HepG2 (cell line): ENCODE results near the gene TECTB. TPM values are rescaled to one million over a fixed set of nuclear protein-coding genes. Genes with fewer than 3 reads are reported as not detected.

ENCODE experiments used
- ATAC-seq: fragments of 200-7000 bp; cut with Tn5 transposase; 3 replicates; pipeline ENCODE4 v1.9.1; 2020; ENCODE audit warnings: mild to moderate bottlenecking, moderate library complexity
- BruUV-seq: library from RNA; stranded (reverse); fragments of 400-500 nt; replicated peaks from 2 replicates; lab custom pipeline; 2021; lab: Mats Ljungman, UMichigan
- CTCF ChIA-PET: fragments of 300-600 bp; formaldehyde crosslinking; extraction: SDS; loops from one replicate; lab custom pipeline; 2021; ENCODE audit warnings: low total read pairs, inconsistent platforms, low intra/inter-chr PET ratio; lab: Yijun Ruan, JAX
- POLR2A ChIA-PET: fragments of 350-600 bp; sonication (Branson Sonifier 250); formaldehyde crosslinking; loops from one replicate; lab custom pipeline; 2020; ENCODE audit warnings: antibody characterized with exemption, inconsistent platforms; lab: Yijun Ruan, JAX
- DNase-seq: peaks from one replicate; pipeline ENCODE4 v3.0.0-alpha.2; 2015; ENCODE audit warnings: low spot score
- FAIRE-seq: peaks from 3 replicates; lab custom pipeline; 2011; peaks lifted over from hg19 to GRCh38; lab: Jason Lieb, UNC
- H2AFZ ChIP-seq: one replicate; pipeline ENCODE4 v1.6.1; 2011; ENCODE audit warnings: low read length, inconsistent platforms
- H3K27ac ChIP-seq: fragments of 300-600 bp; 3 replicates; pipeline ENCODE4 v1.8.0; 2011; ENCODE audit warnings: mixed run types, mild to moderate bottlenecking, mixed read lengths, low read length, inconsistent platforms; ENCODE audit not compliant: insufficient read depth; ENCODE audit errors: extremely low read length
- H3K27me3 ChIP-seq, 2 experiments: fragments of 200-600 bp in 1 of 2; 2 replicates in 1 of 2; 3 replicates in 1 of 2; pipeline versions ENCODE4 v1.6.0 to v1.8.0; 2011; ENCODE audit warnings: low read length in 2 of 2, mild to moderate bottlenecking in 2 of 2, moderate library complexity in 2 of 2, inconsistent platforms in 1 of 2; ENCODE audit not compliant: insufficient read depth in 2 of 2, control insufficient read depth in 1 of 2
- H3K36me3 ChIP-seq, 2 experiments: fragments of 200-600 bp in 1 of 2; replicated peaks in 1 of 2; 2 replicates in 1 of 2; 3 replicates in 1 of 2; pipeline versions ENCODE4 v1.5.1 to v1.8.0; 2011; ENCODE audit warnings: low read length in 2 of 2, inconsistent platforms in 1 of 2; ENCODE audit not compliant: insufficient read depth in 2 of 2, control insufficient read depth in 1 of 2
- H3K4me1 ChIP-seq: 2 replicates; pipeline ENCODE4 v1.5.1; 2012; ENCODE audit warnings: low read length, inconsistent platforms; ENCODE audit not compliant: insufficient read depth
- H3K4me2 ChIP-seq: 2 replicates; pipeline ENCODE4 v1.6.0; 2011; ENCODE audit warnings: low read depth, low read length, inconsistent platforms
- H3K4me3 ChIP-seq, 3 experiments: fragments of 200-600 bp in 1 of 3; sonication (generic), shearing (Covaris generic) in 1 of 3; replicated peaks in 1 of 3; 2 replicates each; pipeline ENCODE4 v1.5.1; 2011 to 2016; ENCODE audit warnings: low read length in 3 of 3, inconsistent platforms in 2 of 3, low read depth in 2 of 3, mild to moderate bottlenecking in 2 of 3, control low read depth in 1 of 3, mixed read lengths in 1 of 3; ENCODE audit not compliant: insufficient read depth in 1 of 3
- H3K79me2 ChIP-seq: one replicate; pipeline ENCODE4 v1.6.1; 2011; ENCODE audit warnings: low read length, inconsistent platforms; ENCODE audit not compliant: insufficient read depth
- H3K9ac ChIP-seq: 2 replicates; pipeline ENCODE4 v1.6.0; 2011; ENCODE audit warnings: mild to moderate bottlenecking, low read depth, low read length, inconsistent platforms; ENCODE audit not compliant: insufficient read depth
- H3K9me3 ChIP-seq: 2 replicates; pipeline ENCODE4 v1.5.1; 2012; ENCODE audit warnings: mild to moderate bottlenecking, low read length
- H4K20me1 ChIP-seq: 2 replicates; pipeline ENCODE4 v1.6.0; 2011; ENCODE audit warnings: inconsistent platforms, mild to moderate bottlenecking, low read length, moderate library complexity; ENCODE audit not compliant: insufficient read depth
- IKZF1 ChIP-seq: fragments of 450-650 bp; IDR thresholded peaks from 2 replicates; pipeline ENCODE4 v1.7.1; 2016
- RFX5 ChIP-seq: IDR thresholded peaks from 2 replicates; pipeline ENCODE4 v1.6.1; 2011; ENCODE audit warnings: low read depth, low read length, improper control_type of control experiment
- SRSF9 ChIP-seq: fragments of 200-400 bp; formaldehyde crosslinking; IDR thresholded peaks from 2 replicates; pipeline ENCODE4 v1.6.1; 2018; ENCODE audit warnings: borderline replicate concordance, mild to moderate bottlenecking, low read depth, low read length; ENCODE audit not compliant: insufficient read depth, poor library complexity, severe bottlenecking
- TFE3 ChIP-seq: IDR thresholded peaks from 2 replicates; pipeline ENCODE4 v1.6.1; 2016
- ZBTB33 ChIP-seq: sonication (generic); formaldehyde crosslinking; IDR thresholded peaks from 2 replicates; pipeline ENCODE4 v1.4.0; 2020; ENCODE audit warnings: missing genetic modification reagents
- ZBTB7B ChIP-seq: sonication (generic); formaldehyde crosslinking; IDR thresholded peaks from 2 replicates; pipeline ENCODE4 v1.4.0; 2020; ENCODE audit warnings: missing genetic modification reagents
- WGBS: methylation state at CpG from one replicate; pipeline ENCODE4 v1.1.6; 2017; ENCODE audit warnings: low lambda C conversion rate; 5-methylcytosine and 5-hydroxymethylcytosine counted together
- in situ Hi-C: cut with HindIII; loops from 2 replicates; pipeline ENCODE4 v1.10.0; 2017; ENCODE audit warnings: low pct_unique_long_range_greater_than_20kb; ENCODE audit not compliant: extremely low pct_ligation_motif_present
- intact Hi-C: fragments of 100-400 bp; cut with micrococcal nuclease; formaldehyde crosslinking; loops from one replicate; pipeline ENCODE4 v1.10.0; 2022; ENCODE audit not compliant: unreplicated experiment
- polyA plus RNA-seq, 8 experiments: library from polyadenylated mRNA; depleted of rRNA in 3 of 8; stranded (reverse) in 7 of 8; unstranded in 1 of 8; fragments of >200 nt; fragmentation: Illumina TruSeq in 4 of 8; extraction: Trizol in 4 of 8; gene quantifications; 2 replicates each; pipeline versions ENCODE4 v1.2.1 to v1.2.3, GENCODE V29; 2011 to 2016; ENCODE audit warnings: low read depth in 4 of 8, missing spikeins in 1 of 8, mixed read lengths in 1 of 8; ENCODE audit not compliant: insufficient read depth in 1 of 8
- total RNA-seq, 5 experiments: library from RNA; depleted of rRNA; stranded (reverse); fragments of >200 nt; fragmentation: Illumina TruSeq; extraction: Trizol; gene quantifications; 2 replicates each; pipeline ENCODE4 v1.2.3, GENCODE V29; 2016; ENCODE audit warnings: low read depth in 1 of 5
- TF ChIP-seq, protein P1 (sequence below), 2 experiments: IDR thresholded peaks; 2 replicates each; pipeline ENCODE4 v1.6.1; 2011 to 2012; ENCODE audit warnings: low read length in 2 of 2, borderline replicate concordance in 1 of 2, low read depth in 1 of 2, mild to moderate bottlenecking in 1 of 2, moderate library complexity in 1 of 2

The TECTB gene
- total and polyA plus RNA-seq, 2 of the 13 experiments (the other 11 are each of a cell fraction or from before 2014, with no cell fraction given), result 0.78 to 1.8 TPM

GRCh38 chr10:112345743-112346142 is 62.5 kb downstream of the TECTB start:
- in situ Hi-C loops, result loop anchor here (25.0 kb wide), 1 partner anchor 92 kb away; the partner anchor contains the start of genes VTI1A and ZDHHC6

More at GRCh38 chr10:112345743-112346142, 62.5 kb downstream of the TECTB start:
- H3K36me3 ChIP-seq, result no peaks in the 10 kb centered on the region
- H3K4me2 ChIP-seq, result no peak overlapping the region
- no peak overlapping the region for H3K9ac ChIP-seq
- H3K79me2 ChIP-seq, result no peaks in the 10 kb centered on the region
- no TSS peak for BruUV-seq
- intact Hi-C loops, result no loop called here
- no peak overlapping the region for H2AFZ ChIP-seq
- no peak for DNase-seq
- TF ChIP-seq RFX5 (no peak), ZBTB33 (CRISPR knock-in tag) (no peak), TFE3 (CRISPR knock-in tag) (no peak), IKZF1 (no peak), SRSF9 (no peak), ZBTB7B (CRISPR knock-in tag) (no peak)
- TF ChIP-seq, protein P1, sequence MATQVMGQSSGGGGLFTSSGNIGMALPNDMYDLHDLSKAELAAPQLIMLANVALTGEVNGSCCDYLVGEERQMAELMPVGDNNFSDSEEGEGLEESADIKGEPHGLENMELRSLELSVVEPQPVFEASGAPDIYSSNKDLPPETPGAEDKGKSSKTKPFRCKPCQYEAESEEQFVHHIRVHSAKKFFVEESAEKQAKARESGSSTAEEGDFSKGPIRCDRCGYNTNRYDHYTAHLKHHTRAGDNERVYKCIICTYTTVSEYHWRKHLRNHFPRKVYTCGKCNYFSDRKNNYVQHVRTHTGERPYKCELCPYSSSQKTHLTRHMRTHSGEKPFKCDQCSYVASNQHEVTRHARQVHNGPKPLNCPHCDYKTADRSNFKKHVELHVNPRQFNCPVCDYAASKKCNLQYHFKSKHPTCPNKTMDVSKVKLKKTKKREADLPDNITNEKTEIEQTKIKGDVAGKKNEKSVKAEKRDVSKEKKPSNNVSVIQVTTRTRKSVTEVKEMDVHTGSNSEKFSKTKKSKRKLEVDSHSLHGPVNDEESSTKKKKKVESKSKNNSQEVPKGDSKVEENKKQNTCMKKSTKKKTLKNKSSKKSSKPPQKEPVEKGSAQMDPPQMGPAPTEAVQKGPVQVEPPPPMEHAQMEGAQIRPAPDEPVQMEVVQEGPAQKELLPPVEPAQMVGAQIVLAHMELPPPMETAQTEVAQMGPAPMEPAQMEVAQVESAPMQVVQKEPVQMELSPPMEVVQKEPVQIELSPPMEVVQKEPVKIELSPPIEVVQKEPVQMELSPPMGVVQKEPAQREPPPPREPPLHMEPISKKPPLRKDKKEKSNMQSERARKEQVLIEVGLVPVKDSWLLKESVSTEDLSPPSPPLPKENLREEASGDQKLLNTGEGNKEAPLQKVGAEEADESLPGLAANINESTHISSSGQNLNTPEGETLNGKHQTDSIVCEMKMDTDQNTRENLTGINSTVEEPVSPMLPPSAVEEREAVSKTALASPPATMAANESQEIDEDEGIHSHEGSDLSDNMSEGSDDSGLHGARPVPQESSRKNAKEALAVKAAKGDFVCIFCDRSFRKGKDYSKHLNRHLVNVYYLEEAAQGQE (IDR thresholded peaks at IDR 0.05; ENCODE audit: borderline replicate concordance in 1 of 2, low read depth in 1 of 2, low read length in 2 of 2), result no peak
- TF ChIP-seq, all 625 proteins: peak for 0
- ATAC-seq (no peak), FAIRE-seq (no peak)
- no peak overlapping the region for H3K4me3 ChIP-seq
- POLR2A ChIA-PET, result no interaction called here
- no peaks in the 10 kb centered on the region for H4K20me1 ChIP-seq
- no peaks in the 10 kb centered on the region for H3K27me3 ChIP-seq
- no peak overlapping the region for H3K27ac ChIP-seq
- CTCF ChIA-PET, result no interaction called here
- 87% methylated on average over 8 of the region's 9 CpGs for WGBS
- peaks cover 31% of the 10 kb centered on the region for H3K4me1 ChIP-seq
- H3K9me3 ChIP-seq, result no peaks in the 10 kb centered on the region
